GM18526 (cell line): ENCODE results near the gene CALCOCO1.

ENCODE experiments used
- POLR2A ChIP-seq: IDR thresholded peaks from 3 replicates; pipeline ENCODE4 v1.6.1; 2011; ENCODE audit not compliant: insufficient read length; ENCODE audit errors: extremely low read depth

The CALCOCO1 gene

GRCh38 chr12:53744130-53744441 is 16.8 kb upstream of the CALCOCO1 start:
- TF ChIP-seq POLR2A: no peak

DNA sequence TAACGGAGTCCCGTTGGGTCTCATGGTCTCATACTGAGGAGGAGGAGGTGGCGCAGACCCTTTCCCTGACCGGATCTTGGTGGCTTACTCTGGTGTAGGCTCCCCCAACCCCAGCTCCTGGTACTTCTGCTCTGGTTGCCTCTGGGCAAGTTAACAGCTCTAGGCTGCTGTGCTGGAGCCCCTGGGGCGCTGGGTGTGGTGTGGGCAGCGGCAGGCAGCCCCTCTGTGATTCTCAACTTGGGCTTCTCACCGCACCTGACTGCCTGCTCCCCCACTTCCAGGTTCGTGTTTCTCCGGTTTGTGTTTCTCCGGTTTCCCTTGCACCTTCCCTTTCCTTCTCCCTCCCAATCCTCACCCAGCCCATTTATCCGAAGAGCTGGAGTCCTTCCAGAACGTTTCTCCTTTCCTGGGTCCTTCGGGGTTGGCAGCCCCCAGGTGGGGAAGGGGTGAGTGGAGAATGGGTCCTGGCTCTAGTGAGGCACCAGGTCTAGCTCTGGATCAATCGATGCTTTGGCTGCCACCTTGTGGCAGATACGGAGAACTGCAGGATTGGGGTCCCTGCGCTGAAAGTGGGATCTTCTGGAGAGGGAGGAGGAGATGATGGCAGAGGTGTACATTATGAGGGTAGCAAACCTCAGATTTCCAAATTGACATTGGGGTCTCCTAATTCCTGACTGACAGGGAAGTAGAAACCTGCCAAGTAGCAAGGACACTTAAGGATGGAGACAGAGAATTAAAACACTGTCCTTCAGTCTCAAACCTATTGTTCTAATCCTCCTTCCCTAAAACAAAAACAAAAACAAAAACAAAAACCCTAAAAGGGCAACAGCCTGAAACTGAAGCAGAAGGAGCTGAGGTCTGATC is 16.2 kb upstream of the CALCOCO1 start:
- no peak for TF ChIP-seq POLR2A

- no peak for TF ChIP-seq POLR2A
These were observed 12.9 kb upstream of the CALCOCO1 start for GRCh38 chr12:53740130-53740491.

GRCh38 chr12:53739214-53740129 is 12.2 kb upstream of the CALCOCO1 start:
- no peak for TF ChIP-seq POLR2A

GRCh38 chr12:53738406-53739213 is 11.4 kb upstream of the CALCOCO1 start:
- TF ChIP-seq POLR2A: no peak

- TF ChIP-seq POLR2A: no peak
These were observed 10.7 kb upstream of the CALCOCO1 start for GRCh38 chr12:53737951-53738405.

DNA sequence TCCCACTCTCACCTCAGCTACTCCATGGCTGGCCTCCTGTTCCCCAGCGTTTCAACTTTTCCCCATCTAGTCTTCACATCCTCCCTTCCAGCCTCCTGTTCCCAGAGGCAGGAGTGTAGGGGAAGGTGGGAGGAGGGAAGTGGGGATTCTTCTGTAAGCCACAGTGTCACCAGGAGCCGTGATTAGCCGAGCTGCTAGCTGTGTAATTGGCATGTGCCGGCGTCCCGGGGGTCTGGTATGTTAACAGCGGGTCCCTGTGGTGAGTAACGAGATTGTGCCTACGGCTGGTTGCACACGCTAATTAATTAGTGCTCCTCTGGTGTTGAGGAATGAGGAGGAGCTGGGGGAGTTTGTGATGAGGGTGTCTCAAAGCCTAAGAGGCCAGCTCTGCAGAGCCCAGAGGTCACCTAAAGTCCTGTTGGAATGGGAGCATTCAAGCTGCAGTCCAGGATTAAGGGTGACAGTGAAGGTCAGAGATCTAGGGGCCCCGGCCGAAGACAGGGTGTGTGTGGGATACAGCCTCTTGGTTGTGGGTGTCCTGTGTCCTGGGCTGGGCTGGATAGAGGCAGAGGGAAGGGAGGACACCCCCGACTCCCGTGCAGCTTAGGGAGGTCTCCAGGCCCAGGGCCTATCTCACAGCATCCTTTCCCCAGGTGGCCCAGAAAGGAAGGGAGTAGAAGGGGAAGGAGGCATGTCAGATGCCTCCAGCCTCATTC is 10.0 kb upstream of the CALCOCO1 start:
- TF ChIP-seq POLR2A: no peak

- no peak for TF ChIP-seq POLR2A
These were observed 9.3 kb upstream of the CALCOCO1 start for GRCh38 chr12:53736592-53736991.

DNA sequence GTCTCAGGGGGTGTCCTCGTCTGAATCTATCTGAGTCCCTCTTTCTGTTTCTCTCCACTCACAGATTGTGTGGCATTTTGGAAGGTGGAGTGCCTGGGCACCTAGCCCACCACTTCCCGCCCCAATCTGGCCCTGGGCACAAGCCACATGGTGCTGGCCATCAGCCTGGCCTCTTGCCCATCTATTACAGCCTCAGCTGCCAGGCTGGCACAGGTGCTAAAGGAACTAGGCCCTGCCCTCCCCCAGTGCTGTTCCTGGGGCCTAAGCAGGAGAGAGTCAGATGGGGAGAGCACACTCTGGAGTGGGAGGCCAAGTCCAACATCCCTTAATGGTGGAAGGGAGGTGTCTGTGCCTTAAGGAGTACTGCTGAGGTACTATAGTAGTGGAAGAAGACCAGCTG is 8.3 kb upstream of the CALCOCO1 start:
- no peak for TF ChIP-seq POLR2A

DNA sequence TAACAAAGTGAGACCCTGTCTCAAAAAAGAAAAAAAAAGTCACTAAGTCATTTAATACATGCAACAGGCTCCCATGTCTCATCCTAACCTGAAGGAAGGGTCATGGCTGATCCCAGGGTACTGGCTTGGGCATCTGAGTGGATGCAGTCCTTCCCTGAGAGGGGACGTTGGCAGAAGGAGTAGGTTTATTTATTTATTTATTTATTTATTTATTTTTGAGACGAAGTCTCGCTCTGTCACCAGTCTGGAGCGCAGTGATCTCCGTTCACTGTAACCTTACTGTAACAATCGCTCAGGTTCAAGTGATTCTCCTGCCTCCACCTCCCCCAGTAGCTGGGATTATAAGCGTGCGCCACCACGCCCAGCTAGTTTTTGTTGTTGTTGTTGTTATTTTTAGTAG is 7.2 kb upstream of the CALCOCO1 start:
- TF ChIP-seq POLR2A: no peak

DNA sequence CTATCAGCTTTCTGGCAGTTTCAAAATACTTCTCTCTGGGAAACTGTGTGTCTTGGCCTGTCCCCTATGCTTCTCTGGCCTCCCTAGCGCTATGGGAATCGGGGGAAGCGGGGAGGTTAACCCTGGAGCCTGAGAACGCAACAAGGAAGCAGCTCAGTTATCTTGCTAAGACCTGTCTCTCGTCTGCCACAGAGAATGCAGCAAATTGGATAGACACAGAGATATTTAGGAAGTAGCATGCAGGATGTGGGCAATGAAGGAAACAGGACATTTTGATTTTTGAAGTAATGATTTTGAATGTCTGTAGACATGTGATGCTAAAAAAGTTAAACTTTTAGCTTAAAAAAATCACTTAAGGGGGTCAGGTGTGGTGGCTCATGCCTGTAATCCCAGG is 6.6 kb upstream of the CALCOCO1 start:
- TF ChIP-seq POLR2A: no peak

DNA sequence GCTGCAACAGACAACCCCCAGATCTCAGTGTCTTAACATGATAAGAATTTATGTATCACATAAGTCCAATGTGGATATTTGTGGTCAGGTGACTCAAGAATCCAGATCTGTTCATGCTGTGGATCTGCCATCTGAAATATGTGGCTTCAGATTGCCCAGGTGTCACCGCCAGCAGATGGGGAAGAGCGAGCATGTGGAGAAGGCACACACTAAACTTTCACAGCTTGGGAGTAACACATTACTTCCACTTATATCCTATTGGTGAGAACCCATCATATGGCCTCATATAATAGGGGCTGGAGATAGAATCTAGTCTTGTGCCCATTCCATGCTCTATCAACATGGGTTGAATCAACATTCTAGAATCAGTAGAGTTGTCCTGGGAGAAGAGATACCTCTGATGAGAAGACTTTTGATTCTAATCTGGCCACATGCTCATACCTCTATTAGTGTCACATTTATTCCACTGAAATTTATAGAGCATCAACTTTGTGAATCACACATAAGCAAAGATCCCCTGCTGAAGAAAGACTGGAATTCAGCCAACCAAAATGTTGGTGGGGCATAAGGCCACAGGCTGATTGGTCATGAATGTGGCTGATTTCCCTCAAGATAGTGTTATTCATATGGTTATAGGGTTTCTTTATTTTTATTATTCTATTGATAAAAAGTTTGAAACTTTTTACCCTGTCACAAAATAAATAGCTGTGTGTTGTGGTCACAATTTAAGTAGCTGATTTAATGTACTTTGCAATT is 6.0 kb upstream of the CALCOCO1 start:
- TF ChIP-seq POLR2A: no peak

- no peak for TF ChIP-seq POLR2A
These were observed 2.4 kb upstream of the CALCOCO1 start for GRCh38 chr12:53729644-53730043.

DNA sequence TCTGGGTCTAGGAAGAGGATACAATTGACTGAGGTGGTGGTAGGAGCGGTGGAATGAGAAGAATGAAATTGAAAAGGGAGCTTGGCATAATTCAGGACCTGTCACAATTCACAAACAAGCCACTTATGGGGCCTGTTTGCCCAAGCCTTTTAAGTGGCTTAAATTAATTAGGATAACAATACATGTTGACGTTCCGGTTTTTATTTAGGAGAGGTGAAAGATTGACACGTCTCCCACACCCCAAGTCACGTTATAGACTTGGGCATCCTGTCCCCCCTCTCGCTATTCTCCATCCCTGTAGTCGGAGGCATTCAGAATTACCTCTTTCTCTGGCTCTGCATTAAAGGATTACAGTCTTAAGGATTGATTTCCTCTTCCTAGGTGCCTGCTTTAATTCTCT is 954 bp upstream of the CALCOCO1 start:
- no peak for TF ChIP-seq POLR2A
